IMR-90 (cell line): ENCODE results near the gene ANKRD9. TPM values are rescaled to one million over a fixed set of nuclear protein-coding genes. Genes with fewer than 3 reads are reported as not detected.

Source experiments
- ATAC-seq: fragments of 200-7000 bp; cut with Tn5 transposase; 2 replicates; pipeline ENCODE4 v1.9.1; 2020; ENCODE audit warnings: low read depth, mild to moderate bottlenecking, moderate library complexity
- BruUV-seq: library from RNA; stranded (reverse); fragments of 400-500 nt; replicated peaks from 2 replicates; lab custom pipeline; 2021; lab: Mats Ljungman, UMichigan
- CTCF ChIA-PET: fragments of 300-600 bp; formaldehyde crosslinking; extraction: SDS; loops from one replicate; lab custom pipeline; 2021; ENCODE audit warnings: antibody characterized with exemption; lab: Yijun Ruan, JAX
- POLR2A ChIA-PET: fragments of 300-600 bp; sonication (Branson Sonifier 250); formaldehyde crosslinking; loops from one replicate; lab custom pipeline; 2022; ENCODE audit warnings: antibody characterized with exemption; ENCODE audit not compliant: unreplicated experiment; lab: Charles Lee
- DNase-seq: peaks from one replicate; pipeline ENCODE4 v3.0.0; 2013
- H2AFZ ChIP-seq: replicated peaks from 2 replicates; pipeline ENCODE3; 2013; ENCODE audit warnings: low read length, mild to moderate bottlenecking; ENCODE audit not compliant: poor library complexity
- H2AK5ac ChIP-seq: 2 replicates; pipeline ENCODE4 v1.6.1; 2013; ENCODE audit warnings: low read depth, low read length, inconsistent platforms
- H2AK9ac ChIP-seq: replicated peaks from 2 replicates; pipeline ENCODE3; 2013; ENCODE audit warnings: mild to moderate bottlenecking, low read depth, low read length, moderate library complexity; ENCODE audit not compliant: poor library complexity
- H2BK120ac ChIP-seq: 2 replicates; pipeline ENCODE4 v1.6.1; 2013; ENCODE audit warnings: low read depth, low read length, inconsistent platforms
- H2BK15ac ChIP-seq: 3 replicates; pipeline ENCODE4 v1.6.1; 2013; ENCODE audit warnings: low read depth, low read length, inconsistent platforms
- H2BK20ac ChIP-seq: 2 replicates; pipeline ENCODE4 v1.6.1; 2013; ENCODE audit warnings: low read depth, mild to moderate bottlenecking, inconsistent platforms, low read length, moderate library complexity
- H2BK5ac ChIP-seq: 2 replicates; pipeline ENCODE4 v1.6.1; 2013; ENCODE audit warnings: mild to moderate bottlenecking, low read depth, low read length, inconsistent platforms; ENCODE audit not compliant: poor library complexity, severe bottlenecking
- H3K14ac ChIP-seq: replicated peaks from 2 replicates; pipeline ENCODE4 v1.6.1; 2013; ENCODE audit warnings: low read depth, low read length, inconsistent platforms
- H3K18ac ChIP-seq: 2 replicates; pipeline ENCODE4 v1.6.1; 2013; ENCODE audit warnings: low read depth, low read length, control low read depth
- H3K23ac ChIP-seq: 2 replicates; pipeline ENCODE4 v1.6.1; 2013; ENCODE audit warnings: low read depth, low read length, inconsistent platforms
- H3K27ac ChIP-seq: 2 replicates; pipeline ENCODE4 v1.5.1; 2013; ENCODE audit warnings: mild to moderate bottlenecking, control low read depth, low read length; ENCODE audit not compliant: insufficient read depth
- H3K27me3 ChIP-seq: 2 replicates; pipeline ENCODE4 v1.6.1; 2013; ENCODE audit warnings: low read length; ENCODE audit not compliant: control insufficient read depth, insufficient read depth
- H3K36me3 ChIP-seq: 2 replicates; pipeline ENCODE4 v1.6.1; 2013; ENCODE audit warnings: low read length, mixed read lengths; ENCODE audit not compliant: control insufficient read depth, insufficient read depth
- H3K4ac ChIP-seq: 2 replicates; pipeline ENCODE4 v1.6.1; 2013; ENCODE audit warnings: low read depth, low read length, inconsistent platforms
- H3K4me1 ChIP-seq: 2 replicates; pipeline ENCODE4 v1.6.1; 2013; ENCODE audit warnings: low read length, mixed read lengths; ENCODE audit not compliant: control insufficient read depth, insufficient read depth
- H3K4me2 ChIP-seq: 2 replicates; pipeline ENCODE4 v1.6.1; 2013; ENCODE audit warnings: low read depth, mild to moderate bottlenecking, control low read depth, low read length, moderate library complexity
- H3K4me3 ChIP-seq: 2 replicates; pipeline ENCODE4 v1.5.1; 2013; ENCODE audit warnings: low read depth, mild to moderate bottlenecking, control low read depth, low read length, moderate library complexity; ENCODE audit not compliant: insufficient read depth
- H3K56ac ChIP-seq: 2 replicates; pipeline ENCODE4 v1.6.1; 2013; ENCODE audit warnings: low read length, inconsistent platforms; ENCODE audit not compliant: insufficient read depth; ENCODE audit errors: extremely low read depth
- H3K79me1 ChIP-seq, 2 experiments: 2 replicates each; pipeline ENCODE4 v1.6.1; 2013; ENCODE audit warnings: low read length in 2 of 2, inconsistent platforms in 1 of 2, low read depth in 1 of 2
- H3K9ac ChIP-seq: 2 replicates; pipeline ENCODE4 v1.6.1; 2013; ENCODE audit warnings: low read depth, low read length, control low read depth
- H3K9me1 ChIP-seq: 2 replicates; pipeline ENCODE4 v1.6.1; 2013; ENCODE audit warnings: low read length, inconsistent platforms; ENCODE audit not compliant: insufficient read depth
- H3K9me3 ChIP-seq: 2 replicates; pipeline ENCODE4 v1.6.1; 2013; ENCODE audit warnings: low read length; ENCODE audit not compliant: control insufficient read depth, insufficient read depth
- H4K20me1 ChIP-seq: 2 replicates; pipeline ENCODE4 v1.6.1; 2013; ENCODE audit warnings: low read length, inconsistent platforms; ENCODE audit not compliant: insufficient read depth
- H4K5ac ChIP-seq: 2 replicates; pipeline ENCODE4 v1.6.1; 2013; ENCODE audit warnings: mild to moderate bottlenecking, low read depth, low read length, control low read depth
- H4K8ac ChIP-seq, 2 experiments: 2 replicates each; pipeline ENCODE4 v1.6.1; 2013; ENCODE audit warnings: low read depth in 2 of 2, low read length in 2 of 2, control low read depth in 1 of 2, inconsistent platforms in 1 of 2
- H4K91ac ChIP-seq: 2 replicates; pipeline ENCODE4 v1.6.1; 2013; ENCODE audit warnings: low read depth, low read length, inconsistent platforms; ENCODE audit not compliant: insufficient read depth
- BHLHE40 ChIP-seq: fragments of 150-350 bp; IDR thresholded peaks from 2 replicates; pipeline ENCODE4 v1.6.1; 2016; ENCODE audit warnings: mild to moderate bottlenecking, low read depth, low read length
- CEBPB ChIP-seq: IDR thresholded peaks from 2 replicates; pipeline ENCODE4 v1.6.1; 2012; ENCODE audit warnings: low read depth, low read length, improper control_type of control experiment
- CHD1 ChIP-seq: IDR thresholded peaks from 2 replicates; pipeline ENCODE4 v1.6.1; 2012; ENCODE audit warnings: low read depth, low read length, improper control_type of control experiment
- CTCF ChIP-seq: conservative IDR thresholded peaks from 2 replicates; pipeline ENCODE4 v1.5.1; 2012; ENCODE audit warnings: mild to moderate bottlenecking, low read depth, low read length, improper control_type of control experiment
- ELK1 ChIP-seq: fragments of 150-350 bp; IDR thresholded peaks from 2 replicates; pipeline ENCODE4 v1.6.1; 2016; ENCODE audit warnings: low read depth, mild to moderate bottlenecking, low read length, moderate library complexity, borderline replicate concordance
- FOS ChIP-seq: fragments of 150-350 bp; IDR thresholded peaks from 2 replicates; pipeline ENCODE4 v1.6.1; 2016; ENCODE audit warnings: low read depth, low read length
- MAFK ChIP-seq: IDR thresholded peaks from 2 replicates; pipeline ENCODE4 v1.6.1; 2012; ENCODE audit warnings: low read depth, low read length, improper control_type of control experiment
- MXI1 ChIP-seq: IDR thresholded peaks from 2 replicates; pipeline ENCODE4 v1.6.1; 2012; ENCODE audit warnings: low read depth, mild to moderate bottlenecking, low read length, moderate library complexity, borderline replicate concordance
- NFE2L2 ChIP-seq: fragments of 150-350 bp; IDR thresholded peaks from 2 replicates; pipeline ENCODE4 v1.6.1; 2016; ENCODE audit warnings: low read depth, mild to moderate bottlenecking, low read length
- POLR2A ChIP-seq: IDR thresholded peaks from 2 replicates; pipeline ENCODE4 v1.6.1; 2012; ENCODE audit warnings: mild to moderate bottlenecking, low read depth, low read length
- RAD21 ChIP-seq: IDR thresholded peaks from 2 replicates; pipeline ENCODE4 v1.6.1; 2012; ENCODE audit warnings: low read length, improper control_type of control experiment
- SMC3 ChIP-seq: fragments of 150-350 bp; IDR thresholded peaks from 2 replicates; pipeline ENCODE4 v1.6.1; 2016; ENCODE audit warnings: low read depth, mild to moderate bottlenecking, antibody characterized with exemption, low read length, moderate library complexity
- USF2 ChIP-seq: fragments of 150-350 bp; IDR thresholded peaks from 2 replicates; pipeline ENCODE4 v1.6.1; 2017; ENCODE audit warnings: mild to moderate bottlenecking, antibody characterized with exemption, low read length, low read depth
- WGBS, 2 experiments: methylation state at CpG; one replicate each; pipeline versions ENCODE4 v1.1.5 to v1.1.7; 2013; ENCODE audit warnings: missing lambda C conversion rate in 2 of 2; ENCODE audit not compliant: insufficient read length in 1 of 2; ENCODE audit errors: extremely low coverage in 2 of 2; 5-methylcytosine and 5-hydroxymethylcytosine counted together
- dilution Hi-C: fragments of 300-500 bp; cut with HindIII; formaldehyde crosslinking; loops from one replicate; pipeline ENCODE4 v1.14.3; 2018; ENCODE audit warnings: low sequenced_read_pairs; ENCODE audit not compliant: unreplicated experiment
- in situ Hi-C: fragments of 300-500 bp; cut with MboI; formaldehyde crosslinking; loops from 3 replicates; pipeline ENCODE4 v1.14.3; 2019; ENCODE audit warnings: low sequenced_read_pairs, inconsistent platforms, mixed read lengths
- intact Hi-C: fragments of 100-400 bp; cut with micrococcal nuclease; formaldehyde crosslinking; loops from 2 replicates; pipeline ENCODE4 v1.10.0; 2022
- polyA plus RNA-seq, 3 experiments: library from polyadenylated mRNA; depleted of rRNA; stranded (reverse); fragments of >200 nt; gene quantifications; 2 replicates each; pipeline ENCODE4 v1.2.3, GENCODE V29; 2012; ENCODE audit warnings: low replicate concordance in 1 of 3
- total RNA-seq: library from RNA; depleted of rRNA; stranded (reverse); fragments of >200 nt; gene quantifications from 2 replicates; pipeline ENCODE4 v1.2.3, GENCODE V29; 2012

The ANKRD9 gene
- total and polyA plus RNA-seq, 2 of the 4 experiments (the other 2 are of a cell fraction): 3.9 to 15.7 TPM

- dilution Hi-C loops: no loop called here
- no peak for TF ChIP-seq MAFK
- no peak for TF ChIP-seq CEBPB
- TF ChIP-seq MXI1: no peak
- TF ChIP-seq FOS: peak; percentile 52; the same call in 1 of the 2 replicates
- peak; percentile 88 for TF ChIP-seq RAD21
- TF ChIP-seq SMC3: peak; percentile 85
- TF ChIP-seq BHLHE40: no peak
- no peak for TF ChIP-seq NFE2L2
- TF ChIP-seq POLR2A: peak; percentile 33; the same call in 1 of the 2 replicates
- peak; percentile 98 for TF ChIP-seq USF2
- TF ChIP-seq CHD1: no peak
- peak; percentile 99 for TF ChIP-seq CTCF
- no peak for TF ChIP-seq ELK1
Measured at GRCh38 chr14:102524451-102525218, 15.1 kb upstream of the ANKRD9 start.

More at GRCh38 chr14:102524451-102525218, 15.1 kb upstream of the ANKRD9 start:
- CTCF ChIA-PET: interaction anchor here (0.5 to 1.3 kb wide), 12 partner anchors 13 to 771 kb away, joined by 3 to 7 read pairs (median 3); partner anchors contain the start of gene ANKRD9
- peak overlapping the region; percentile 37; the same call in 1 of the 2 replicates for H2AK5ac ChIP-seq
- peak overlapping the region; percentile 54 for H4K5ac ChIP-seq
- H2AFZ ChIP-seq: peak overlapping the region; percentile 91
- peaks cover 6% of the 10 kb centered on the region; the same call in 1 of the 2 replicates for H3K4me1 ChIP-seq
- peaks cover 0 to 9% of the 10 kb centered on the region in 2 experiments; a peak in 1 of 4 replicates for H3K79me1 ChIP-seq
- no TSS peak for BruUV-seq
- peak overlapping the region; percentile 91 for H3K4ac ChIP-seq
- 1% methylated on average over 15 of the region's 32 CpGs; no CpG with 5 or more reads in 1 of the 2 experiments for WGBS, 2 experiments
- H2BK5ac ChIP-seq: peak overlapping the region; percentile 44
- in situ Hi-C loops: no loop called here
- peak overlapping the region; percentile 95 for H3K14ac ChIP-seq
- peaks cover 3% of the 10 kb centered on the region; the same call in 1 of the 2 replicates for H3K9me1 ChIP-seq
- peak overlapping the region; percentile 62 for H3K27ac ChIP-seq
- peak overlapping the region; percentile 5 for H3K18ac ChIP-seq
- DNase-seq (peak; percentile 98), ATAC-seq (peak; percentile 99)
- H2AK9ac ChIP-seq: peak overlapping the region; percentile 90
- no peaks in the 10 kb centered on the region for H4K20me1 ChIP-seq
- peak overlapping the region; percentile 72 for H3K56ac ChIP-seq
- intact Hi-C loops: loop anchor here (1.0 to 5.0 kb wide), 3 partner anchors 68 to 393 kb away; partner anchors contain the start of gene RCOR1
- H3K4me3 ChIP-seq: peak overlapping the region; percentile 62
- peak overlapping the region; percentile 59 for H2BK120ac ChIP-seq
- no peaks in the 10 kb centered on the region for H3K9me3 ChIP-seq
- H3K27me3 ChIP-seq: no peaks in the 10 kb centered on the region
- 0 out of 2 replicates have a peak overlapping the region, but pooled peaks have one; percentile 8 for H2BK20ac ChIP-seq
- POLR2A ChIA-PET: no interaction called here
- H4K91ac ChIP-seq: peak overlapping the region; percentile 83
- peak overlapping the region; percentile 73 for H3K23ac ChIP-seq
- no peaks in the 10 kb centered on the region for H3K36me3 ChIP-seq
- peak overlapping the region; percentile 57; the same call in 2 of the 3 replicates for H2BK15ac ChIP-seq
- H4K8ac ChIP-seq: peak overlapping the region; percentile 92 to 93
- peak overlapping the region; percentile 71 for H3K9ac ChIP-seq
- peak overlapping the region; percentile 89 for H3K4me2 ChIP-seq
